Peyer's patch (tissue), 4 donors: ENCODE data around the gene KLHL33. TPM values are rescaled to one million over a fixed set of nuclear protein-coding genes. Genes with fewer than 3 reads are reported as not detected.

ENCODE experiments used
- DNase-seq, 3 donors: peaks; one replicate each; pipeline ENCODE4 v3.0.0-alpha.2; 2017 to 2019
- H3K27ac ChIP-seq, 4 donors: fragments of 200-600 bp; sonication (generic); one replicate each; pipeline ENCODE4 v1.5.1; 2016 to 2019
- H3K27me3 ChIP-seq, 2 donors: fragments of 200-600 bp; sonication (generic); one replicate each; pipeline ENCODE4 v1.5.1; 2019
- H3K36me3 ChIP-seq, 3 donors: fragments of 200-600 bp; sonication (generic); one replicate each; pipeline ENCODE4 v1.5.1; 2016 to 2019
- H3K4me1 ChIP-seq, 4 donors: fragments of 200-600 bp; sonication (generic); one replicate each; pipeline ENCODE4 v1.5.1; 2016 to 2019
- H3K4me3 ChIP-seq, 4 donors: fragments of 200-600 bp; sonication (generic); 1 replicate in 3 of 4; 2 replicates in 1 of 4; pipeline ENCODE4 v1.5.1; 2016 to 2019; ENCODE audit warnings: mild to moderate bottlenecking in 1 of 4
- H3K9me3 ChIP-seq, 4 donors: fragments of 200-600 bp; sonication (generic); one replicate each; pipeline ENCODE4 v1.5.1; 2016 to 2019; ENCODE audit warnings: mild to moderate bottlenecking in 1 of 4
- CTCF ChIP-seq, 6 experiments: fragments of 450-650 bp in 4 of 6; fragments of 200-600 bp in 2 of 6; sonication (generic) in 1 of 6; IDR thresholded peaks; one replicate each; pipeline ENCODE4 v1.5.1; 2017 to 2019; ENCODE audit warnings: antibody characterized with exemption in 6 of 6, mild to moderate bottlenecking in 3 of 6, moderate library complexity in 1 of 6
- POLR2A ChIP-seq, 2 donors: fragments of 450-650 bp; IDR thresholded peaks; one replicate each; pipeline ENCODE4 v1.5.1; 2017; ENCODE audit warnings: antibody characterized with exemption in 2 of 2, mild to moderate bottlenecking in 2 of 2, moderate library complexity in 2 of 2
- total RNA-seq, 4 donors: library from RNA; depleted of rRNA; stranded (reverse); fragments of >200 nt; gene quantifications; one replicate each; pipeline ENCODE4 v1.1.0, GENCODE V29; 2016

KLHL33 gene
- total RNA-seq, 4 donors from 2014 or later = 0.13 TPM; not detected in 3

GRCh38 chr14:20472536-20473169, 36.7 kb upstream of the KLHL33 start:
- Histone ChIP-seq H3K9me3 (no peaks in the 10 kb centered on the region), H3K27me3 (no peaks in the 10 kb centered on the region), H3K27ac (no peak overlapping the region), H3K4me1 (peaks cover 0 to 21% (median 16%) of the 10 kb centered on the region in 4 donors), H3K36me3 (peaks cover 0 to 52% (median 0%) of the 10 kb centered on the region in 3 donors), H3K4me3 (no peak overlapping the region)
- no peak for TF ChIP-seq CTCF (IDR thresholded peaks at IDR 0.05)
- TF ChIP-seq POLR2A (IDR thresholded peaks at IDR 0.05) = no peak
- no peak for DNase-seq

- Histone ChIP-seq H3K27ac (peak overlapping the region; percentile 83 to 96 (median 92)), H3K4me1 (peaks cover 0 to 12% (median 6%) of the 10 kb centered on the region in 4 donors), H3K9me3 (no peaks in the 10 kb centered on the region), H3K36me3 (peaks cover 0 to 32% (median 0%) of the 10 kb centered on the region in 3 donors), H3K4me3 (peak overlapping the region; percentile 73 to 88 (median 82)), H3K27me3 (no peaks in the 10 kb centered on the region)
- TF ChIP-seq POLR2A (IDR thresholded peaks at IDR 0.05) (no peak), CTCF (IDR thresholded peaks at IDR 0.05) (no peak)
- DNase-seq = no peak
Observed at GRCh38 chr14:20470603-20470901, 34.6 kb upstream of the KLHL33 start.

GRCh38 chr14:20469890-20470602, 34.1 kb upstream of the KLHL33 start:
- TF ChIP-seq POLR2A (IDR thresholded peaks at IDR 0.05) = peak in 1 of 2 donors; percentile 14
- TF ChIP-seq CTCF (IDR thresholded peaks at IDR 0.05) = no peak
- no peaks in the 10 kb centered on the region for H3K9me3 ChIP-seq
- DNase-seq = peak; percentile 61 to 71 (median 63)

GRCh38 chr14:20469242-20469889, 33.4 kb upstream of the KLHL33 start, which contains the start of gene PNP:
Gene PNP, plus strand, starts transcription at chr14:20469406. Its CDS starts 119 bp downstream, at chr14:20469525.
- H3K4me1 ChIP-seq = peaks cover 0 to 12% (median 6%) of the 10 kb centered on the region in 4 donors
- H3K27me3 ChIP-seq = no peaks in the 10 kb centered on the region
- peak within 1 kb of the TSS; percentile 83 to 96 (median 92) for H3K27ac ChIP-seq
- H3K9me3 ChIP-seq = no peaks in the 10 kb centered on the region
- peak; percentile 92 to 97 (median 95) for DNase-seq
- TF ChIP-seq CTCF (IDR thresholded peaks at IDR 0.05) (no peak), POLR2A (IDR thresholded peaks at IDR 0.05) (peak; percentile 99 to 100)
- H3K36me3 ChIP-seq = peaks cover 0 to 20% (median 0%) of the 10 kb centered on the region in 3 donors
- peak within 1 kb of the TSS; percentile 73 to 88 (median 82) for H3K4me3 ChIP-seq

More at GRCh38 chr14:20469890-20470602, 34.1 kb upstream of the KLHL33 start:
- H3K27ac ChIP-seq = peak overlapping the region; percentile 83 to 96 (median 92)
- H3K36me3 ChIP-seq = peaks cover 0 to 27% (median 0%) of the 10 kb centered on the region in 3 donors
- no peaks in the 10 kb centered on the region for H3K27me3 ChIP-seq
- peak overlapping the region; percentile 73 to 88 (median 82) for H3K4me3 ChIP-seq
- H3K4me1 ChIP-seq = peaks cover 0 to 12% (median 6%) of the 10 kb centered on the region in 4 donors

GRCh38 chr14:20468764-20469241, 32.8 kb upstream of the KLHL33 start:
- H3K9me3 ChIP-seq = no peaks in the 10 kb centered on the region
- H3K27ac ChIP-seq = peak overlapping the region; percentile 83 to 96 (median 92)
- peak overlapping the region; percentile 73 to 88 (median 82) for H3K4me3 ChIP-seq
- H3K27me3 ChIP-seq = no peaks in the 10 kb centered on the region
- DNase-seq = no peak
- H3K36me3 ChIP-seq = peaks cover 0 to 15% (median 0%) of the 10 kb centered on the region in 3 donors
- peaks cover 0 to 12% (median 6%) of the 10 kb centered on the region in 4 donors for H3K4me1 ChIP-seq
- no peak for TF ChIP-seq CTCF (IDR thresholded peaks at IDR 0.05)
- no peak for TF ChIP-seq POLR2A (IDR thresholded peaks at IDR 0.05)
